HG02973 (cell line): ENCODE data around the gene AMMECR1L.
A peak's percentile ranks its signal among the peaks of the same experiment; 100 is the strongest.
"Not testable (repeated sequence)": the region's sequence is repeated elsewhere in the genome, so short reads cannot be mapped to it uniquely, and the experiment has no call there.

Experiments
- ATAC-seq: cut with Tn5 transposase; IDR thresholded peaks from one replicate; pipeline ENCODE4 v1.9.1; 2021; ENCODE audit warnings: moderate library complexity; ENCODE audit not compliant: unreplicated experiment

Gene AMMECR1L

DNA sequence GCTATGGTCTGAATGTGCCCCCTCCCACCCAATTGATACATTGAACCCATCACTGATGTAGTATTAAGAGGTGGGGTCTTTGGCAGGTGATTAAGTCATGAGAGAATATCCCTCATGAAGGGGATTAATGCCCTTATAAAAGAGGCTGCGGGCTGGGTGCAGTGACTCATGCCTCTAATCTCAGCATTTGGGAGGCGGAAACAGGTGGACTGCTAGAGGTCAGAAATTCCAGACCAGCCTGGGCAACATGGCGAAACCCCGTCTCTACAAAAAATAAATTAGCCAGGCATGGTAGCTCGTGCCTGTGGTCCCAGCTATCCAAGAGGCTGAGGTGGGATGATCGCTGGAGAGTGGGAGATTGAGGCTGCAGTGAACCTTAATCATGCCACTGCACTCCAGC lies 42.1 kb downstream of the AMMECR1L start:
- ATAC-seq, result no peak

DNA sequence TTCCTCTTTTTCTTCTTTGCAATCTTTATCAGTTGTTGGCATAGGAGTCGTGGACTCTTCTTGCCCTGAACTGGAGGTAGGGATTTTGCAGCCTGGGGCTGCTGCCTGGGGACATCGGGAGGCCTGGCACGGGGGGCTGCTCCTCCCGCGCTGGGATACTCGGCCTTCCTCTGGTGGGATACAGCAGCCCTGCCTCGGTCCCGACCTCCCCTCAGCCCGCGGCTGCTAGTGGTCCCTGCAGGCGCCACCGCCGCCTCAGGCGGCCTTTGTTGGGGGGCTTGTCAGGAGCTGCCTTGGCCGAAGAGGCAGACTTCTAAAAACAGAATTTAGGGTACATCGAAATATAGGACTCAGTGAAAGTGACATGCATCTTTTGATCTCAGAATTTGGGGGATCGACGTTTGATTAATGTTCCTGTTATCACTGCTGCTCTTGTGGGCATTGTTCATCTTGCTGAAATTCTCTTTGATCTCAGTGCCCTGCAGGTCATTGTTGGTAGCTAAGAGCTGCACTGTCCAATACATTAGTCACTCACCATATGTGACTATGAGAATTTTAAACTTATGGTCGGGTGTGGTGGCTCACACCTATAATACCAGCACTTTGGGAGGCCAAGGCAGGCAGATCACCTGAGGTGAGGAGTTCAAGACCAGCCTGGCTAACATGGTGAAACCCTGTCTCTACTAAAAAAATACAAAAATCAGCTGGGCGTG lies 44.1 kb downstream of the AMMECR1L start:
- no peak for ATAC-seq

DNA sequence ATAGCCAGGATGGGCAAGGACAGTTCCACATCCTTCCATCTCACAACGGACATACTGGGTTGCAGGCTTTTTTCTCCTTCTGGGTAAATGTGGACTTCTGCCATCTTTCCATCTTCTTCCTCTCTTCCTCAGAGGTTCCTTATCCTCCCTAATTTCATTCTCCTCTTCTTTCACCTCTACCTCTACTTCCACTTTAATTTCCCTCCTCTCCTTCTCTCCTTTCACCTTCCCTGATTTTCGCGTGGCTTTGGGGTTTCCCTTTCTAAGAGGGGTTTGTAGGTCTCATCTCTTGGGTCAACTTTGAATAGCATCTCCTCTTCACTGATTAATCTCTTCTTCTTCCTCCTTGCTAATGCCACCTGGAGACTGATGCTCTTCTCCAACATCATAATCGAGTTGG lies 44.9 kb downstream of the AMMECR1L start:
- no peak for ATAC-seq

DNA sequence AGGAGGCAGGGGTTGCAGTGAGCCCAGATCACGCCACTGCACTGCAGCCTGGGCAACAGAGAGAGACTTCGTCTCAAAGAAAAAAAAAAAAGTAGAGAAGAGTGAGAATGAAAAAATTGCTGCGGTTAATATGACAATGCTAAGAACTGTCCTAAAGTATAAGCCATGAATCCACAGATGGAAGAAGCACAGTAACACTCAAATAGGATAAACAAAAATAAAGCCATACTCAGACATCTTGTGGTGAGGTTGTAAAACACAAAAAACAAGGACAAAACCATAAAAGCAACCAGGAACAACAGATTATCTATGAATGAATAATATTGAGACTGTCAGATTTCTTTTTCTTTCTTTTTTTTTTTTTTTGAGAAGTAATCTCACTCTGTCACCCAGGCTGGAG lies 50.8 kb downstream of the AMMECR1L start:
- ATAC-seq, result no peak

- ATAC-seq, result peak; percentile 98
Measured at GRCh38 chr2:127829845-127830246, 55.9 kb downstream of the AMMECR1L start.

GRCh38 chr2:127826708-127827107 lies 59.0 kb downstream of the AMMECR1L start:
- not testable (repeated sequence) for ATAC-seq

- ATAC-seq, result no peak
Measured at GRCh38 chr2:127826047-127826446, 59.7 kb downstream of the AMMECR1L start.

DNA sequence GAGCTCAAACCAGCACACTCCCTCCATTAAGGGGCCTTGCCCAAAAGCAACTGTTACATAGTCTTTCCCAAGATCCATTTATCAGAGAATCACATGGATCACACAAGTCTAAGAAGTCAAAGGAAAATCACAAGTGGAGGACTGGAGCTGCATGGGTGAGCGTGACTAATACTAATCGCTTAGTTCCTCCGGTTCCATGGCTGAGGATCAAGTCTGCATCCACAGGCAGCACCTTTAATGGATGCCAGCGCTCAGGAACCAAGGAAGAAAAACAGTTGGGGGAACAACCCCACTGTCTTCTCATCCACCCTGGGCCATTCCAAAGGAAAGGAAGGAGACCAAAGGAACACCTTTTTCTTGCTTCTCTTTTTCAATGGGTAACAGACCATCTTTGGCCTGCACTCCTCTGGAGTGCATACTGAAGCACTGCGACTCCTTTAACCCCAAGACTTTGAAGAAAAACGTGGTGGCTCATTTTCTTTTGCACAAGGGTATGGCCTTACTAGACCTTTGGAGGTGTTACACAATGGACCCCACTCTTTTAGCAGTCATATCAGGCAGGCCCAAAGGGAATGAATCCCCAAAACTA lies 65.6 kb downstream of the AMMECR1L start:
- no peak for ATAC-seq

DNA sequence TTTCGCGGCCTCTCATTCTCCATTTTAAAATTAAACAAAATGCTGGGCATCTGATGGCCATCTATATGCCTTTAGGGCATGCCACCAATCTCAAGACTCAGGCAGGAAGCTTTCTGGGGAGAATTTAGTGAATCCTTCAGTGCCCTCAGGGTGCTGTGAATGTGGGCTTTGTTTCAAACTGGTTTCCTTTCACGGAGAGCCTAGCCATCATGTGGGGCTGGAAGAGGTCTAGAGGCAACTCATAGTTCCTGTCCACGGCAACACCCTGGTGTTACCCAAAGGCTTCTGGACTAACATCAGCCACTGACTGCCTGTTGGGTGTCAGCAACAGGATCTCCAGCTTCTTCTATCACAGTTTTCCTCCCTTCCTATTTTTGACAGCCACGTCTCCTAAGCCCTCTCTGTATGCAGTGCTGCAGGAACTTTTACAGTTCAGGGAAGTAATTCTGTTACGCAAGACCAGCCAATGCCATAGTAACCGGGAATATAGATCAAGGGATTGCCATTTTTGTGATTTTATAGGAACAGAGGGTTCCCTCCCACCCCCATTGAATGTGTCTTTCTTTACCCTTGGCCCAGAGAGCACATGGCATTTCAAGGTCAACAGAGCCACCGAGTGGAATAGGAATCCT lies 66.8 kb downstream of the AMMECR1L start:
- no peak for ATAC-seq

DNA sequence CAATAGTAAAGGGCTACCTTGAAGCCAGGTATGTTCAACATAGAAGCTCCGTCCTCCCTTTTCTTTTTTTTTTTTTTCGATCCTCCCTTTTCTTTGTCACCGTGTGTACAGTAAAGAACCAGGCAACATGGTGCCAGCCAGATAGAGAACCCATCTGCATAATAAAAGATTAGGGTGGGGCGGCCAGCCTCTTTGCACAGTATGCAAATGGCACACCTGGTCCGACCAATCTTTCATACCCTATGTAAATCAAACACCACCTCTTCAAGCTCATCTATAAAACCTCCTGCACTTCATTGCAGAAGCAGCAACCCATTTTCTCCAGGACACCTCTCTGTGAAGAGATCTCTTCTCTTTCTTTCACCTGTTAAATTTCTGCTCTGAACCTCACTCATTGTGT lies 67.5 kb downstream of the AMMECR1L start:
- no peak for ATAC-seq

DNA sequence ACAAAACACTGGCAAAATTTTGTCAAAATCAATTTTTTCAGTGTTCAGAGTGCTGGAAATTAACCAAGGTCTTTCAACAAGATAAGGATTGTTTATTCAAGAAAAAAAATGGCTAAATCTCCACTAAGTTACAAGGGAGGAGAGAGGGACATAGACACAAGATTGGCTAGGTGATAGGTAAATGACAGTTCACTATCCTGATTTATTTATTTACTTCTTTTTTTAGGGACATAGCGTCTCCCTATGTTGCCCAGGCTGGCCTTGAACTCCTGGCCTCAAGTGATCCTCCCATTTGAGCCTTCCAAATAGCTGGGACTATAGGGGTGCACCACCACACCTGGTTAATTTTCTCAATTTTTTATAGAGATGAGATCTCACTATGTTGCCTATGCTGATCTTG lies 71.1 kb downstream of the AMMECR1L start:
- no peak for ATAC-seq

DNA sequence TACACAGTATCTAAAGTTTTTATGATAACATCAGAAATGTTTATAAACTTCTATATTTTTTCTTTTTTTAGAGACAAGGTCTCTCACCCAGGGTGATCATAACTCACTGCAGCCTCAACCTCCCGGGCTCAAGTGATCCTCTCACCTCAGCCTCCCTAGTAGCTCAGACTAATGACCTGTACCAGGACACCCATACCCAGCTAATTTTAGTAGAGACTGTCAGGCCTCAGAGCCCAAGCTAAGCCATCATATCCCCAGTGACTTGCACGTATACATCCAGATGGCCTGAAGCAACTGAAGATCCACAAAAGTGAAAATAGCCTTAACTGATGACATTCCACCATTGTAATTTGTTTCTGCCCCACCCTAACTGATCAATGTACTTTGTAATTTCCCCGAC lies 73.3 kb downstream of the AMMECR1L start:
- ATAC-seq, result not testable (repeated sequence)
